Activated T-cell treated with anti-CD3 and anti-CD28 coated beads, Interleukin-2, amount 50 U/mL, for 24 hours (primary cell): ENCODE data around the gene MELTF.

Source experiments
- DNase-seq: peaks from one replicate; pipeline ENCODE4 v3.0.0-alpha.2; 2020
- H3K27ac Mint-ChIP-seq: 2 replicates; pipeline ENCODE4 v1.8.0; 2020; ENCODE audit warnings: mild to moderate bottlenecking, mixed read lengths
- H3K27me3 Mint-ChIP-seq: 2 replicates; pipeline ENCODE4 v1.8.0; 2020; ENCODE audit warnings: mixed read lengths
- H3K36me3 Mint-ChIP-seq: 2 replicates; pipeline ENCODE4 v1.8.0; 2020; ENCODE audit warnings: low read depth, mixed read lengths
- H3K4me1 Mint-ChIP-seq: 2 replicates; pipeline ENCODE4 v1.8.0; 2020; ENCODE audit warnings: low read depth, mixed read lengths
- H3K4me3 Mint-ChIP-seq: 2 replicates; pipeline ENCODE4 v1.8.0; 2020; ENCODE audit warnings: mild to moderate bottlenecking, moderate library complexity, mixed read lengths
- H3K9me3 Mint-ChIP-seq: 2 replicates; pipeline ENCODE4 v1.8.0; 2020; ENCODE audit warnings: mixed read lengths

The MELTF gene

DNA sequence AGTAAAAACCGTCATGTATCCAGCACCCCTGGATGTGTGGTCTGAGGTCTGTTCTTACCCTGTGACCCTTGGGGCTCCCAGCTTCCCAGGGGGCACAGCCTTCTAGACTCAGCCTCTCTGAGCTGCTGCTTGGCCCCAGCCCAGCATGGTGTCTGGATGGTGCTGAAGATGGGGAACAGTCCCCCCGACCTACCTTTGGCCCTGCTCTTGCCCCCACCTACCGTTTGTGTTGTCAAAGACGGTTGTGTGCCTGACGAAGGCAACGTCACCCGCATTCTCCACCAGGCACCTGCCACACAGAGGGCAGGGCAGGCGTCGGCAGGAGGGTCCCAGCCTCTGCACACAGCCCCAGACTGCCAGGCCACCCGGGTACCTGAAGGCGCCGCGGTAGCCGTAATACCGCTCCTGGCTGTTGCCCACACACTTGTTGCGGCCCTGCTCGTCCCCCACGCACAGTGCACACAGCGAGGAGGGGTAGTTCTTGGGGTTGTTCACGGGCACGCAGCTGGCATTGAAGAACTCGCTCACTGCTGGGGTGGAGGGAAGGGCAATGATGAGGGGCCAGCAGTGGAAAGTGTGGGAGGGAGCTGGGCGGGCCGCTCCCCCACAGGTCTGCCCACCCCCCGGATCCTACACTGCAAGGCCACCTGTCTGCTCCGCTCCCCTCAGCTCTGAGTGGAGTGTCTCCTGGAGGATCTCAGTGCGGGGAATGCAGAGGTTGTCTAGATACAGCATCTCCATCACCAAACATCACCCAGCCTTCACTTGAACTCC is 21.0 kb downstream of the MELTF start:
- H3K9me3 Mint-ChIP-seq, result no peaks in the 10 kb centered on the region
- DNase-seq, result no peak
- H3K4me1 Mint-ChIP-seq, result peaks cover 8% of the 10 kb centered on the region
- no peak overlapping the region for H3K27ac Mint-ChIP-seq
- H3K4me3 Mint-ChIP-seq, result no peak overlapping the region
- H3K36me3 Mint-ChIP-seq, result no peaks in the 10 kb centered on the region
- H3K27me3 Mint-ChIP-seq, result no peaks in the 10 kb centered on the region

DNA sequence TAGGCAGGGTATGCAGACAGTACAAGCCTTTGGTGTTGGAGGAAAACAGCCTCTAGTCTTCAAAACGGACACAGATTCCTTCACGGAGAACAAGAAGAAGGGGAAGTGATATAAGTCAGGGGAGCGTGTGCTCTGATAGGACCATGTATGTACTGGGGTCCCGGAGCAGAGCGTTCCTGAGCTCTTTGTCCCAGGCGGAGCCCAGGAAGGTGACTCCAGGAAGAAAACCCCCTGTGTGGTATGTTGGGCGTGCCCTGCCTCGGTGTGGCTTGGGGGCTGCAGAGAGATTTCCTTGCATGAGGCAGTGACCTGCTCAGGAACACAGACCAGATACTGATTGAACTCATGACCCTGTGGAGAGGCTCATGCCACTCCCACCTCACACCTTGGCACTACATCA is 21.7 kb downstream of the MELTF start:
- no peak for DNase-seq
- Mint-ChIP-seq H3K4me1 (peaks cover 8% of the 10 kb centered on the region), H3K4me3 (no peak overlapping the region), H3K36me3 (no peaks in the 10 kb centered on the region), H3K27me3 (no peaks in the 10 kb centered on the region), H3K27ac (no peak overlapping the region), H3K9me3 (no peaks in the 10 kb centered on the region)

DNA sequence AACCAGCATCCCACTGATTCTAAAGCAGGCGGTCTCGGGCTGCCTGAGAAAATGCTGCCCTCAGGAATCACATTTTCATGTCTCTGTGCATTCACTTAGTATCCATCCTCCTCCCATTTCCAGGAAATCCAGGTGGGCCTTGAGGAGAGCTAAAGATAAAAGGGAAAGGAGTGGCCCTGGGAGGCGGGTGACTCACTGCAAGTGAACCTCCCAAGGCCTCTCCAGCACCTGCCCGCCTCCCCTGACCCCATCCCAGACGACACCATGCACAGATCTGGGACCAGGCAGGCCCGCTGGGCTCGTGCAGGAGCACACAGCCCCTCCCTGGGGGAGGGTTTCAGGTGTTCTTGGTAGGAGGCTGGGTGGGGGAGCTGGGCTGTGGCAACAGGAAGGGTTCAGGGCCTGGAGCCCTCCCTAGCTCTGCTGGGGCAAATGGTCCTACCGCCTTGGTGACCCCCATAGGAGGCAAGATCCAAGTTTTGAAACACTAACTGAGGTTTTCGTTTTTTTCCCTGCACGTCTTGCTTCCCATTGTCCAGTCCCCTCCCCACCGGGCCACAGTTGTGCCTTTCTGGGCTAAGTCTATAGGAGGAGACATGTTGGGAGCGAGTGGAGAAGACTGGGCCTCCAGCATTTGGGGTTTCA is 22.2 kb downstream of the MELTF start:
- Mint-ChIP-seq H3K9me3 (no peaks in the 10 kb centered on the region), H3K4me1 (peaks cover 8% of the 10 kb centered on the region), H3K27me3 (no peaks in the 10 kb centered on the region), H3K27ac (no peak overlapping the region), H3K4me3 (no peak overlapping the region), H3K36me3 (no peaks in the 10 kb centered on the region)
- DNase-seq, result no peak

DNA sequence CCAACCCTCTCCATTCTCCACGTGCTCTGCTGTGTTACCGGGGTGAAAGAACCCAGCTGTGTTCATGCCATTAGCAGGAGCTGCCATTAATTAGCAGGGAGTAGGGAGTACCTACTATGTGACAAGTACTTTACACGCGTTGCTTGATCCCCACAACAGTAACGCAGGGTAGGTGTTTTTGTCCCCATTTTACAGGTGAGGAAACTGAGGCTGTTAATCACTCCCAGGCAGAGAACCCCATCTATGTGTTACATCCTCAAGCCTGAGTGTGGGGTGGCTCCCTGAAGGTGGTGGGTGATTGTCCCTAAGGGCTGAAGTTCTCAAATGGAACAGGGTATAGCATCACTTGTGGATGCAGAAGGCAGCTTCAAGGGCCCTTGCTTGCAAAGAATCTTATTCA is 22.8 kb downstream of the MELTF start:
- no peak for DNase-seq
- Mint-ChIP-seq H3K27me3 (no peaks in the 10 kb centered on the region), H3K9me3 (no peaks in the 10 kb centered on the region), H3K27ac (no peak overlapping the region), H3K36me3 (no peaks in the 10 kb centered on the region), H3K4me3 (no peak overlapping the region), H3K4me1 (peaks cover 8% of the 10 kb centered on the region)

DNA sequence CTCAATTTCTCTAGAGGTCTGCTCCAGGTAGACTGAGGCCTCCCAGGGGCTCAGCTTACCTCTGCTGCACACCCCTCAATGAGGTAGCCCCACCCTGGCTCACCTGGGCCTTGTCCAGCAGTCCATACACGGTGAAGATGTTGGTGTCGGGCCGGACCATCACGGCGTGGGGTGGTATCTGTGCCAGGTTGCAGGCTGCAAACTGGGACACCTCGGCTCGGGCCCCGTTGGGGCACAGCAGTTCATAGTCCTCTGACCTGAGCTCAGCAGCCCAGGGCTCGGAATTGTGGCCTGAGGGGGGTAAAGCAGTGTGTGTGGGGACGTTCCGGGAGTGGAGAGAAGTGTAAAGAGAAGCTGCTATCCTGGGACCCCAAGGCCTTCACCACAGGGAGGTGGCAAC is 23.2 kb downstream of the MELTF start:
- H3K9me3 Mint-ChIP-seq, result no peaks in the 10 kb centered on the region
- DNase-seq, result no peak
- H3K27ac Mint-ChIP-seq, result no peak overlapping the region
- H3K4me1 Mint-ChIP-seq, result peaks cover 10% of the 10 kb centered on the region
- no peak overlapping the region for H3K4me3 Mint-ChIP-seq
- H3K36me3 Mint-ChIP-seq, result no peaks in the 10 kb centered on the region
- H3K27me3 Mint-ChIP-seq, result no peaks in the 10 kb centered on the region

DNA sequence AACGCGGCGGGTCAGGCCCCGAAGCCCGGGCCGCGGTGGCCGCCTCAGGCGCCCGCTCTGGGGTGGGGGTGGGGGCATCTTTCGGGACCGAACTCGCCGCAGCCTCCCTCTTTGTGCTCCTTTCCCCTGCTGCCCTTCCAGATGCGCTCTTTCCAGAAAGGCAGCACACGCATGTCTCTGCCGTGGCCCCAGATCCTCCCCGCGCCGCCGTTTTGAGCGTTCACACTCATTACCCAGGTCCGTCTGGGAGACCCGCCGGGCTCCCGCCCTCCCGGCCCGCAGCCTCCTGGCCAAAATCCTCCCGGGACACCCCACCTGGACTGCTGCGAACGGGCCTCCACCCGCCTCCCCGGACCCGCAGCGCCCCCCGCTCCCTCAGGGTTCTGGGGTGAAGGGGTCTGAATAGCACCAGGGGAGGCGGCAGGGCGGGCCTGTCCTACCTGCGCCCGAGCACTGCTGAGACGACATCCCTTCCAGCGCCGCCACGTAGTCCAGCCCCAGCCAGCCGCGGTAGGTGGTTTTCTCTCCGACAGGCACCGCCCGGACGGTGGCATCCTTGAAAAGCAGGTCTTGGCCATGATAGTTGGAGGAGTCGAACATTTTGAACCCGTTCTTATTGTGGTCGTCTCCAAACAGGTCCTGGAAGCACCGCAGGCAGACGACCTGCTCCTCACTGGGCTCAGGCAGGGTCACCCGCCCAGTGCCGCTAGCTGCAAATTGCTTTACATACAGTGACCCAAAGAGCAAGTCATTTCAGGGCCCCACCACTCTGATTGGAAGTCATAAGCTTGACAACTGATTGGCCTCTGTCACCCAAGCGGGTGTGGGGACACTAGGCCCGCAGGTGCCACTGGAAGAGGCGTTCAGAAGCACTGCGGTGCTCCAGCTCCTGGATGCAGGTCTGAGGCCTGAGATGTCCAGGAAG is 25.9 kb downstream of the MELTF start:
- DNase-seq, result peak; percentile 70
- Mint-ChIP-seq H3K4me3 (peak overlapping the region; percentile 77), H3K27ac (peak overlapping the region; percentile 85), H3K4me1 (peaks cover 10% of the 10 kb centered on the region), H3K9me3 (no peaks in the 10 kb centered on the region), H3K36me3 (no peaks in the 10 kb centered on the region), H3K27me3 (no peaks in the 10 kb centered on the region)

DNA sequence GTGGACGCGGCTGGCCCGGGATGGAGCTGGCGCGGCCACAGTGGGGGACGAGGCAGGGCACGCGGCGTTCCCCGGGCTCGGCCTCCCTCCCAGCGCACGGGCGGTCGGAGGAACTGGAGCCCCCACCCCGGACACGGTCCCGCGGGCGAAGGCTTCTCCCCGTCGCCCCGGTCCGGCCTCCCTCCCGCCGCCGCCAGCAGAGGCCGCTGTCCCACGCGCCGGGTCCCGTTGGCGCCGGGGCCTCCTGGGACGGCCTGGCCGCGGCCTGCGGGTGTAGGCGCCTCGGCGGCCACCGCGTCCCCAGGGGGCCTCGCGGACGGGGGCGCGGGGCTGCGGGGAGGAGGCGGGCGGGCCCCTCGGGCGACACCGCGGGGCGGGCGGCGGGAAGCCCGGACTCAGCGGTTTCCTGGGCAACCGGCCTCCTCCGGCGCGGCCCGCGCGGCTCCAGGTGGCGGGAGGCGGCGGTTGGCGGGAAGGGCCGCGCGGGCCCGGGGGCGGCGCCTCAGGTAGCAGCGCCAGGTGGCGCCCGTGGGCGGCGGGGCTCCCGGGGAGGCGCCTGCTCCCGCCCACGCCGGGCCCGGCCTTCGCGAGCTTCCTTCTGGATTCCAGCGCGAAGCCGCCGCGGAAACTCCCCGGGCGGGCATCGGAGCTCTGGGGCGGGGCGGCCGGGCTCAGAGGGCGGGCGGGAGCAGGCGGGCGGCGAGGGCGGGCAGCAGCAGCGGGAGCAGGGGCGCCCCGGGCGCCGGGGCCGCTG is 26.7 kb downstream of the MELTF start:
- Mint-ChIP-seq H3K36me3 (no peaks in the 10 kb centered on the region), H3K4me1 (peaks cover 10% of the 10 kb centered on the region), H3K4me3 (no peak overlapping the region), H3K27ac (no peak overlapping the region), H3K9me3 (no peaks in the 10 kb centered on the region), H3K27me3 (no peaks in the 10 kb centered on the region)
- DNase-seq, result peak; percentile 89

DNA sequence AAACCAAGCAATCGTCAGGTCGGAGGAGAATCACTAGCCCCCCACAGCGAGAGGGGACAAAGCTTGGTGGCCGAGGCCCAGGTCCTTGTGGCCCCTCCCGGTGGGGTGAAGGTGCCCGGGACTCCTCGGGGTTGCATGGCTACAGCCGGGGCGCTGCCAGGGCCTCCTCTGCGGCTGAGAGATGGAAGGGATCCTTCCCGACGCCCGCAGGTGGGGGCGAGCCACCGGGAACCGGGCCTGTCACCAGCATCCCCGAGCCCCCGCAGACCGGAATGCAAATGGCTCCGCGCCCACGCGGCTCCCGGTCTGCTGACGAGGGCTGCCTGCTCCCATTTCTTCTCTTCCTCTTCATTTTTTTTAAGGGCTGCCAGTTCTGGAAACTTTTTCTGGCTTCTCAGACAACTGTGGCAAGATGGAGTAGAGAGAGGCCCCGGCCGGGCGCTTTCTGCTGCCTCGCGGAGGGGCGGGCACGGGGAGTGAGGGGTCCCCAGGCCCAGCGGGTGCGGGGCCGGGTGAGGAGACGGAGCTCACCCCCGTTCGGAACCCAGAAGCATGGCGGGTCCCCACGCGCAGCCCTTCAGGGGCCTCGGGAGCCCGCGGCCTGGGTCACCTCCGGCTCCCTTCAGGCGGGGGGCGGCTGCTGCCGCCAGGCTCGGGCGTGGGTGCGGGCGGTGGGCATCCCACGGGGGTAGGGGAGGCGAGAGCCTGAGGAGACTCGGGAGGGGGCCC is 27.5 kb downstream of the MELTF start:
- Mint-ChIP-seq H3K4me3 (peak overlapping the region; percentile 72), H3K9me3 (no peaks in the 10 kb centered on the region)

DNA sequence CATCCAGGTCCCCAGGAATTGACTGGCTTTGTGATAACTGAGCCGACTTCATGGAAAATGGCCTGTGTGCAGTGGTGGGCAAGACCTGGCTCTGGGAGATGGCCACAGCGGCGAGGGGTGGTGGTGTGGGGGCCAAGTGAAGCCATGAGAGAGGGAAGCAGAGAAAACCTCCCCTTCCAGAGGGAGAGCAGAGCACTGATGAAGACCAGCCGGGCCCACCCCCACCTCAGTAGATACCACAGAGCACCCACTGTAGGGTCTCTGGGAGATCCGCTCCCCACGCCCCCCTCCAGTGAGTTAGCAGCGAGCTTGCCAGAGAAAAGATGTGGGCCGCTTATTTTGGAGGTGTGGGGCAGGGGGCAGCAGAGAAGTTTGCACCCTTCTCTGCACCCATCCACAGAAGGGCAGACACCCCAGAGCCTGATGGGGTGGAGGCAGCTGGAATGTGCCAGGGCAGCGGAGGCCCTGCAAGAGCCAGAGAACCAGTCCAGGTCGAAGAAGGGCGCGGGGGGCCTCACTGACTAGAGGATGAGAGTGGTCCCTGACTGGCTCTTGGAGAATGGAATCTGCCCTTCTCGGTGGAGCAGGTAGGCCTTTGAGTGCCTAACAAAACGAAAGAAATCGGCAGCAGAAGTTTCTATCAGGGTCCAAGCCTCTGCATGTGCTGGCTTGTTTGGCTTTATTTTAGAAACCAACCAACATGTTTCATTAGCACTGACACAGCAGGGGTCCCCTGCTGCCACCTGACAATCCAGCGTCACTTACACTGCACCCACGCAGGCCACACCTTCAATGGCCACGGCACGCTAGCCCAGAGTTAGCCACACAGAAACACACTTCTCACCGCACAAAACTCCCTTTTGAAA is 28.3 kb downstream of the MELTF start:
- no peaks in the 10 kb centered on the region for H3K27me3 Mint-ChIP-seq

More for the DNA sequence above, 27.5 kb downstream of the MELTF start:
- DNase-seq, result peak; percentile 41
- Mint-ChIP-seq H3K4me1 (peaks cover 10% of the 10 kb centered on the region), H3K36me3 (no peaks in the 10 kb centered on the region), H3K27me3 (no peaks in the 10 kb centered on the region), H3K27ac (peak overlapping the region; percentile 81)

DNA sequence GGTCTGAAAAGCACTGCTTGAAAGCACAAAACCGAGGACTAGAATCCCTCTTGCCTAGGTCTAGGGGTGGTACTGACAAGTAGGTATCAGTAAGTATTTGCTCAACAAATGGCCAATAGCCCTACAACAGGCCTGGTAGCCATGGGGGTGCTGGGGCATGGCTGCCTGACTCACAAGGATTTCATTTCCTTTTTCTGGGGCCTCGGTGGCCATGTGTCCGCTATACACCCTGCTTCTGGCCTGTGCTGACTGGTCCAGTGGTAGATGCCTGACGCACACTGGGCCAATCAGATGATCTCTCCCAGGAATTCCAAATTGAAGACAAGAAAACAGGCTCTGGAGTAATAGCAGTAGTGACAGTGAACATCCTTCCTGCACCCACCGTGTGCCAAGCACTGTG is 29.4 kb downstream of the MELTF start:
- no peak overlapping the region for H3K27ac Mint-ChIP-seq
- no peak overlapping the region for H3K4me3 Mint-ChIP-seq
- peaks cover 10% of the 10 kb centered on the region for H3K4me1 Mint-ChIP-seq
- DNase-seq, result no peak
- H3K27me3 Mint-ChIP-seq, result no peaks in the 10 kb centered on the region
- H3K36me3 Mint-ChIP-seq, result no peaks in the 10 kb centered on the region
- no peaks in the 10 kb centered on the region for H3K9me3 Mint-ChIP-seq

More for the DNA sequence above, 28.3 kb downstream of the MELTF start:
- peak overlapping the region; percentile 81 for H3K27ac Mint-ChIP-seq
- no peak for DNase-seq
- peak overlapping the region; percentile 72 for H3K4me3 Mint-ChIP-seq
- H3K9me3 Mint-ChIP-seq, result no peaks in the 10 kb centered on the region
- H3K36me3 Mint-ChIP-seq, result no peaks in the 10 kb centered on the region
- peaks cover 10% of the 10 kb centered on the region for H3K4me1 Mint-ChIP-seq

DNA sequence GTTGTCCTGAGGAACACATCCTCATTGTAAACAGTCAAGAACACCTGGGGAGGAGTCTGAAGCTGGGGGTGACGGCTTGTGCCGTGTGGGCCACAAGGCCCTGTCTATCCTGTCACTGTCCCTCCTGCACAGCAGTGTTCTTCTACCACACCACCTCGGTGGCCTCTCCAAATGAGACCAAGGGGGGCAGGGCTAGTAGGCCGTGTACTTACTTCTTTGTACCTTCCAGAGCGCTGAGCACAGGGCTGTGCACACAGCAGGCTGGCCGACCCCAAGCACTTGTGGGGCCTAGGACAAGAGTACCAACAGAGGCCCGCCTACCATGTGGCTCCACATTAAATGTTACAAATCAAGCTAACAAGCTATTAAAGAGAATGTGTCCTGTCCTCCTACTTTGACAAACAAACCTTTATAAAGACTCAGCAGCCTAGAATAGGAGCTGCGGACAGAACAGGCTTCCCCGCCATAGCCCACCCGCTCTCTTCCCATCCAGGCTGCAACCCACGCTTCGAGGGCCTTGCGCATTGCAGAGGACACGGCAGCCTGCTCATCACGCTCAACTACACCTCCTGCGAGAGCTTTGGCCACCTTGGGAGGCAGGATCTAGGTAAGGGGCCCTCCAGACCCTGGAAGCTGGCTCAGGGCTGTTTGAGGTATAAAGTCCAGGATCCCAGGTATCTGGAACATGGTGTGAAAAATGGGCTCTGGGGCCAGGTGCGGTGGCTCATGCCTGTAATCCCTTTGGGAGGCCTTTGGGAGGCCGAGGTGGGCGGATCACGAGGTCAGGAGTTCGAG is 30.5 kb downstream of the MELTF start:
- Mint-ChIP-seq H3K4me1 (peaks cover 7% of the 10 kb centered on the region), H3K27me3 (no peaks in the 10 kb centered on the region), H3K9me3 (no peaks in the 10 kb centered on the region), H3K4me3 (no peak overlapping the region), H3K27ac (no peak overlapping the region), H3K36me3 (no peaks in the 10 kb centered on the region)
- DNase-seq, result peak; percentile 22

DNA sequence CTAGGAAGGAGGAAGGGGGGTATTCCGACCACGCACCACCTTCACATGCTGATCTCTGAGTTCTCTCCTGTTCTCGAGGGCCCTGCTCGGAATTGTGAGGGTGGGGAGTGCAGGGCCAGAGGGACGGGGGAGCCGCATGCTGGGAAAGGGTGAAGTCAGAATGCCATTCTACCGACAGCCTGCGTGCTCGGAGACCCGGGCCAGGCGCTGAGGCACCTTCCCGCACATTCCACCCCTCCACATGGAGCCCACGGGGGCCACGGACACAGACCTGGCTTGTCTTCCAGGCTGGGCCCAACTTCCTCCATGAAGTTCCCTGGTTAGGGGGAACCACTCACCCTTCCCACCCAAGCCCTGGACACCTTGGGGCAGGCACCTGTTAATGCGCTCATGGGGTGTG is 32.3 kb downstream of the MELTF start:
- no peaks in the 10 kb centered on the region for H3K9me3 Mint-ChIP-seq
- H3K36me3 Mint-ChIP-seq, result no peaks in the 10 kb centered on the region
- H3K27me3 Mint-ChIP-seq, result no peaks in the 10 kb centered on the region
- peak; percentile 20 for DNase-seq
- no peak overlapping the region for H3K27ac Mint-ChIP-seq
- H3K4me3 Mint-ChIP-seq, result no peak overlapping the region
- peaks cover 3% of the 10 kb centered on the region for H3K4me1 Mint-ChIP-seq
